HUES6 (cell line): ENCODE measurements around the gene WNT2.

Source experiments
- H3K27ac ChIP-seq: 2 replicates; pipeline ENCODE4 v1.7.0; 2013; ENCODE audit warnings: low read depth, mild to moderate bottlenecking, low read length, inconsistent platforms
- H3K27me3 ChIP-seq: 2 replicates; pipeline ENCODE4 v1.6.1; 2013; ENCODE audit warnings: low read length; ENCODE audit not compliant: control insufficient read depth, insufficient read depth
- H3K36me3 ChIP-seq: 2 replicates; pipeline ENCODE4 v1.6.1; 2013; ENCODE audit warnings: low read length; ENCODE audit not compliant: control insufficient read depth, insufficient read depth
- H3K4me1 ChIP-seq: 2 replicates; pipeline ENCODE4 v1.6.1; 2013; ENCODE audit warnings: low read length; ENCODE audit not compliant: control insufficient read depth, insufficient read depth
- H3K4me3 ChIP-seq: 2 replicates; pipeline ENCODE4 v1.5.1; 2013; ENCODE audit warnings: low read depth, low read length
- H3K9ac ChIP-seq: one replicate; pipeline ENCODE4 v1.6.1; 2013; ENCODE audit warnings: mild to moderate bottlenecking, low read length
- H3K9me3 ChIP-seq: 2 replicates; pipeline ENCODE4 v1.6.1; 2013; ENCODE audit warnings: low read depth, low read length; ENCODE audit not compliant: control insufficient read depth, insufficient read depth

Gene WNT2

GRCh38 chr7:117333168-117333567 is 10.3 kb upstream of the WNT2 start:
- Histone ChIP-seq H3K27me3 (peaks cover 4% of the 10 kb centered on the region; the same call in 1 of the 2 replicates), H3K4me3 (no peak overlapping the region), H3K27ac (no peak overlapping the region), H3K9me3 (no peaks in the 10 kb centered on the region), H3K9ac (no peak overlapping the region), H3K4me1 (no peaks in the 10 kb centered on the region), H3K36me3 (no peaks in the 10 kb centered on the region)

GRCh38 chr7:117332031-117332430 is 9.2 kb upstream of the WNT2 start:
- H3K9me3 ChIP-seq = no peaks in the 10 kb centered on the region
- H3K4me3 ChIP-seq = no peak overlapping the region
- H3K27me3 ChIP-seq = peaks cover 10% of the 10 kb centered on the region
- no peak overlapping the region for H3K27ac ChIP-seq
- no peaks in the 10 kb centered on the region for H3K4me1 ChIP-seq
- no peak overlapping the region for H3K9ac ChIP-seq
- no peaks in the 10 kb centered on the region for H3K36me3 ChIP-seq

- H3K9ac ChIP-seq = no peak overlapping the region
- no peaks in the 10 kb centered on the region for H3K9me3 ChIP-seq
- H3K4me3 ChIP-seq = no peak overlapping the region
- no peak overlapping the region for H3K27ac ChIP-seq
- H3K4me1 ChIP-seq = peaks cover 5% of the 10 kb centered on the region; the same call in 1 of the 2 replicates
- H3K27me3 ChIP-seq = peaks cover 72% of the 10 kb centered on the region
- no peaks in the 10 kb centered on the region for H3K36me3 ChIP-seq
These were observed 3.0 kb upstream of the WNT2 start for GRCh38 chr7:117325836-117326235.

GRCh38 chr7:117324960-117325359 is 2.1 kb upstream of the WNT2 start:
- Histone ChIP-seq H3K4me3 (peak overlapping the region; percentile 69), H3K27ac (no peak overlapping the region), H3K27me3 (peaks cover 77% of the 10 kb centered on the region), H3K9ac (no peak overlapping the region), H3K4me1 (peaks cover 5% of the 10 kb centered on the region; the same call in 1 of the 2 replicates), H3K36me3 (no peaks in the 10 kb centered on the region), H3K9me3 (no peaks in the 10 kb centered on the region)

GRCh38 chr7:117323851-117324711 is 1.2 kb upstream of the WNT2 start:
- Histone ChIP-seq H3K9ac (peak overlapping the region; percentile 29), H3K27me3 (peaks cover 85% of the 10 kb centered on the region), H3K9me3 (no peaks in the 10 kb centered on the region), H3K4me3 (peak overlapping the region; percentile 69), H3K4me1 (peaks cover 5% of the 10 kb centered on the region; the same call in 1 of the 2 replicates), H3K36me3 (no peaks in the 10 kb centered on the region), H3K27ac (no peak overlapping the region)

- no peaks in the 10 kb centered on the region for H3K36me3 ChIP-seq
- H3K4me1 ChIP-seq = peaks cover 5% of the 10 kb centered on the region; the same call in 1 of the 2 replicates
- H3K9me3 ChIP-seq = no peaks in the 10 kb centered on the region
- H3K27me3 ChIP-seq = peaks cover 92% of the 10 kb centered on the region
- H3K4me3 ChIP-seq = peak overlapping the region; percentile 69
- H3K9ac ChIP-seq = peak overlapping the region; percentile 29
- no peak overlapping the region for H3K27ac ChIP-seq
These were observed 520 bp upstream of the WNT2 start for GRCh38 chr7:117323305-117323850.

- no peaks in the 10 kb centered on the region for H3K9me3 ChIP-seq
- no peak overlapping the region for H3K27ac ChIP-seq
- no peaks in the 10 kb centered on the region for H3K36me3 ChIP-seq
- no peak overlapping the region for H3K4me3 ChIP-seq
- peaks cover 82% of the 10 kb centered on the region for H3K27me3 ChIP-seq
- H3K9ac ChIP-seq = no peak overlapping the region
- H3K4me1 ChIP-seq = peaks cover 5% of the 10 kb centered on the region; the same call in 1 of the 2 replicates
These were observed 2.3 kb downstream of the WNT2 start for GRCh38 chr7:117320523-117320922.

GRCh38 chr7:117319181-117319580 is 3.7 kb downstream of the WNT2 start:
- Histone ChIP-seq H3K27ac (no peak overlapping the region), H3K36me3 (no peaks in the 10 kb centered on the region), H3K9ac (no peak overlapping the region), H3K9me3 (no peaks in the 10 kb centered on the region), H3K4me1 (peaks cover 5% of the 10 kb centered on the region; the same call in 1 of the 2 replicates), H3K4me3 (no peak overlapping the region), H3K27me3 (peaks cover 80% of the 10 kb centered on the region)

GRCh38 chr7:117313582-117313981 is 9.3 kb downstream of the WNT2 start:
- no peaks in the 10 kb centered on the region for H3K9me3 ChIP-seq
- peaks cover 24% of the 10 kb centered on the region for H3K27me3 ChIP-seq
- no peaks in the 10 kb centered on the region for H3K36me3 ChIP-seq
- no peak overlapping the region for H3K4me3 ChIP-seq
- no peak overlapping the region for H3K9ac ChIP-seq
- H3K27ac ChIP-seq = no peak overlapping the region
- H3K4me1 ChIP-seq = peaks cover 6% of the 10 kb centered on the region; the same call in 1 of the 2 replicates

- Histone ChIP-seq H3K4me1 (peaks cover 6% of the 10 kb centered on the region; the same call in 1 of the 2 replicates), H3K36me3 (no peaks in the 10 kb centered on the region), H3K27me3 (peaks cover 18% of the 10 kb centered on the region), H3K27ac (no peak overlapping the region), H3K9me3 (no peaks in the 10 kb centered on the region), H3K4me3 (no peak overlapping the region), H3K9ac (no peak overlapping the region)
These were observed 10.0 kb downstream of the WNT2 start for GRCh38 chr7:117312593-117313580.
